Measurements from ENCODE around the gene TMEM222.
"Not testable (repeated sequence)": the region's sequence is repeated elsewhere in the genome, so short reads cannot be mapped to it uniquely, and the experiment has no call there.

TMEM222 gene

GRCh38 chr1:27381969-27382762 lies 60.2 kb downstream of the TMEM222 start:
- WGBS (ENCODE audit: extremely low coverage, insufficient coverage, insufficient read length), result no CpG with 5 or more reads among the region's 18 CpGs
- Histone ChIP-seq H3K9ac (ENCODE audit: low read length) (no peak overlapping the region), H2BK120ac (ENCODE audit: insufficient read depth, low read length, poor library complexity) (no peak overlapping the region), H3K4me1 (ENCODE audit: control insufficient read depth in 1 of 2, insufficient read depth in 2 of 2, low read length in 2 of 2) (peaks cover 0 to 3% of the 10 kb centered on the region in 2 experiments), H2AFZ (ENCODE audit: insufficient read depth, low read length, poor library complexity) (no peak overlapping the region), H3K14ac (ENCODE audit: low read length) (no peak overlapping the region), H3K27ac (ENCODE audit: low read depth, low read length) (no peak overlapping the region), H3K9me3 (ENCODE audit: insufficient read depth, low read depth, low read length) (no peaks in the 10 kb centered on the region), H3K4me3 (ENCODE audit: low read depth, low read length) (no peak overlapping the region), H3K36me3 (ENCODE audit: control insufficient read depth in 1 of 2, insufficient read depth in 2 of 2, low read length in 2 of 2) (no peaks in the 10 kb centered on the region), H3K18ac (ENCODE audit: low read length) (no peak overlapping the region), H3K79me1 (ENCODE audit: low read length) (no peaks in the 10 kb centered on the region), H3K79me2 (ENCODE audit: control insufficient read depth, insufficient read depth, low read length, poor library complexity) (no peaks in the 10 kb centered on the region), H2AK5ac (ENCODE audit: low read length) (no peak overlapping the region), H4K91ac (ENCODE audit: low read depth, low read length) (no peak overlapping the region), H2BK12ac (ENCODE audit: low read length) (no peak overlapping the region), H3K27me3 (ENCODE audit: insufficient read depth, low read length) (peaks cover 2% of the 10 kb centered on the region), H3K23ac (ENCODE audit: low read length) (no peak overlapping the region), H3K4me2 (ENCODE audit: low read length) (no peak overlapping the region), H2BK5ac (ENCODE audit: low read depth, low read length, poor library complexity) (no peak overlapping the region), H4K8ac (ENCODE audit: low read depth, low read length) (no peak overlapping the region), H4K12ac (ENCODE audit: low read depth, low read length) (no peak overlapping the region), H3K4ac (ENCODE audit: low read depth, low read length) (no peak overlapping the region)
- no peak for DNase-seq

- Histone ChIP-seq H2BK12ac (ENCODE audit: low read length) (no peak within 1 kb of the TSS), H3K9ac (ENCODE audit: low read length) (no peak within 1 kb of the TSS), H3K27ac (ENCODE audit: low read depth, low read length) (no peak within 1 kb of the TSS), H3K18ac (ENCODE audit: low read length) (no peak within 1 kb of the TSS), H3K4ac (ENCODE audit: low read depth, low read length) (no peak within 1 kb of the TSS), H3K4me3 (ENCODE audit: low read depth, low read length) (no peak within 1 kb of the TSS), H2AFZ (ENCODE audit: insufficient read depth, low read length, poor library complexity) (no peak within 1 kb of the TSS), H2BK5ac (ENCODE audit: low read depth, low read length, poor library complexity) (no peak within 1 kb of the TSS), H4K91ac (ENCODE audit: low read depth, low read length) (no peak within 1 kb of the TSS), H4K12ac (ENCODE audit: low read depth, low read length) (no peak within 1 kb of the TSS), H3K27me3 (ENCODE audit: insufficient read depth, low read length) (peaks cover 2% of the 10 kb centered on the region), H2AK5ac (ENCODE audit: low read length) (no peak within 1 kb of the TSS), H3K79me2 (ENCODE audit: control insufficient read depth, insufficient read depth, low read length, poor library complexity) (no peaks in the 10 kb centered on the region), H3K4me1 (ENCODE audit: control insufficient read depth in 1 of 2, insufficient read depth in 2 of 2, low read length in 2 of 2) (peaks cover 0 to 3% of the 10 kb centered on the region in 2 experiments), H2BK120ac (ENCODE audit: insufficient read depth, low read length, poor library complexity) (no peak within 1 kb of the TSS), H3K14ac (ENCODE audit: low read length) (no peak within 1 kb of the TSS), H4K8ac (ENCODE audit: low read depth, low read length) (no peak within 1 kb of the TSS), H3K36me3 (ENCODE audit: control insufficient read depth in 1 of 2, insufficient read depth in 2 of 2, low read length in 2 of 2) (no peaks in the 10 kb centered on the region), H3K9me3 (ENCODE audit: insufficient read depth, low read depth, low read length) (no peaks in the 10 kb centered on the region), H3K4me2 (ENCODE audit: low read length) (peak within 1 kb of the TSS; percentile 51), H3K79me1 (ENCODE audit: low read length) (no peaks in the 10 kb centered on the region), H3K23ac (ENCODE audit: low read length) (no peak within 1 kb of the TSS)
- WGBS (ENCODE audit: extremely low coverage, insufficient coverage, insufficient read length), result no CpG with 5 or more reads among the region's 43 CpGs
- DNase-seq, result peak; percentile 31 to 74
Observed at GRCh38 chr1:27383039-27383605, 61.2 kb downstream of the TMEM222 start, which contains the start of gene CD164L2. TSS of gene CD164L2 (minus strand) at chr1:27383333. CDS start at chr1:27383239, 94 bp downstream.

- no peak overlapping the region for H3K14ac ChIP-seq (ENCODE audit: low read length)
- WGBS (ENCODE audit: extremely low coverage, insufficient coverage, insufficient read length), result no CpG with 5 or more reads among the region's 13 CpGs
Observed at GRCh38 chr1:27383661-27384060, 61.7 kb downstream of the TMEM222 start.

GRCh38 chr1:27384797-27385196 lies 62.8 kb downstream of the TMEM222 start:
- H2BK120ac ChIP-seq (ENCODE audit: insufficient read depth, low read length, poor library complexity); H2AFZ ChIP-seq (ENCODE audit: insufficient read depth, low read length, poor library complexity); H2BK12ac ChIP-seq (ENCODE audit: low read length); H3K23ac ChIP-seq (ENCODE audit: low read length); H3K4ac ChIP-seq (ENCODE audit: low read depth, low read length); H3K9ac ChIP-seq (ENCODE audit: low read length); H3K27ac ChIP-seq (ENCODE audit: low read depth, low read length); H3K36me3 ChIP-seq (ENCODE audit: control insufficient read depth in 1 of 2, insufficient read depth in 2 of 2, low read length in 2 of 2); H3K79me1 ChIP-seq (ENCODE audit: low read length); H3K27me3 ChIP-seq (ENCODE audit: insufficient read depth, low read length); H3K4me1 ChIP-seq (ENCODE audit: control insufficient read depth in 1 of 2, insufficient read depth in 2 of 2, low read length in 2 of 2); H2BK5ac ChIP-seq (ENCODE audit: low read depth, low read length, poor library complexity); H3K4me2 ChIP-seq (ENCODE audit: low read length); H3K4me3 ChIP-seq (ENCODE audit: low read depth, low read length); H4K91ac ChIP-seq (ENCODE audit: low read depth, low read length); H3K79me2 ChIP-seq (ENCODE audit: control insufficient read depth, insufficient read depth, low read length, poor library complexity); H3K14ac ChIP-seq (ENCODE audit: low read length); H4K12ac ChIP-seq (ENCODE audit: low read depth, low read length); DNase-seq; H4K8ac ChIP-seq (ENCODE audit: low read depth, low read length); H3K18ac ChIP-seq (ENCODE audit: low read length); H2AK5ac ChIP-seq (ENCODE audit: low read length); H3K9me3 ChIP-seq (ENCODE audit: insufficient read depth, low read depth, low read length): not testable (repeated sequence)
- WGBS (ENCODE audit: extremely low coverage, insufficient coverage, insufficient read length), result no CpG with 5 or more reads among the region's 3 CpGs

More at GRCh38 chr1:27383661-27384060, 61.7 kb downstream of the TMEM222 start:
- Histone ChIP-seq H3K23ac (ENCODE audit: low read length) (no peak overlapping the region), H4K12ac (ENCODE audit: low read depth, low read length) (no peak overlapping the region), H2AK5ac (ENCODE audit: low read length) (no peak overlapping the region), H4K8ac (ENCODE audit: low read depth, low read length) (no peak overlapping the region), H2BK5ac (ENCODE audit: low read depth, low read length, poor library complexity) (no peak overlapping the region), H3K18ac (ENCODE audit: low read length) (no peak overlapping the region), H3K4ac (ENCODE audit: low read depth, low read length) (no peak overlapping the region), H2BK12ac (ENCODE audit: low read length) (no peak overlapping the region), H3K79me1 (ENCODE audit: low read length) (no peaks in the 10 kb centered on the region), H3K27me3 (ENCODE audit: insufficient read depth, low read length) (peaks cover 2% of the 10 kb centered on the region), H3K79me2 (ENCODE audit: control insufficient read depth, insufficient read depth, low read length, poor library complexity) (no peaks in the 10 kb centered on the region), H2AFZ (ENCODE audit: insufficient read depth, low read length, poor library complexity) (no peak overlapping the region), H3K4me2 (ENCODE audit: low read length) (no peak overlapping the region), H4K91ac (ENCODE audit: low read depth, low read length) (no peak overlapping the region), H2BK120ac (ENCODE audit: insufficient read depth, low read length, poor library complexity) (no peak overlapping the region), H3K4me3 (ENCODE audit: low read depth, low read length) (no peak overlapping the region), H3K9ac (ENCODE audit: low read length) (no peak overlapping the region), H3K4me1 (ENCODE audit: control insufficient read depth in 1 of 2, insufficient read depth in 2 of 2, low read length in 2 of 2) (peaks cover 0 to 3% of the 10 kb centered on the region in 2 experiments), H3K27ac (ENCODE audit: low read depth, low read length) (no peak overlapping the region), H3K9me3 (ENCODE audit: insufficient read depth, low read depth, low read length) (no peaks in the 10 kb centered on the region), H3K36me3 (ENCODE audit: control insufficient read depth in 1 of 2, insufficient read depth in 2 of 2, low read length in 2 of 2) (no peaks in the 10 kb centered on the region)
- no peak for DNase-seq

Data from trophoblast cell (in vitro differentiated cells and primary cell).